Loucy (cell line): ENCODE data around the gene ZSWIM6.

ENCODE experiments used
- H2AFZ ChIP-seq: fragments of 200-600 bp; sonication (generic); 2 replicates; pipeline ENCODE4 v1.6.0; 2016; ENCODE audit warnings: antibody characterized with exemption, mild to moderate bottlenecking, low read length, moderate library complexity
- H3F3A ChIP-seq: fragments of 200-600 bp; 2 replicates; pipeline ENCODE4 v1.6.0; 2016; ENCODE audit warnings: antibody characterized with exemption, low read depth, mild to moderate bottlenecking
- H3K27me3 ChIP-seq: fragments of 200-600 bp; sonication (generic); 2 replicates; pipeline ENCODE4 v1.6.1; 2014; ENCODE audit warnings: low read length, mild to moderate bottlenecking; ENCODE audit not compliant: insufficient read depth, poor library complexity, severe bottlenecking
- H3K36me3 ChIP-seq: fragments of 200-600 bp; sonication (generic); 2 replicates; pipeline ENCODE4 v1.6.1; 2016; ENCODE audit warnings: low read length; ENCODE audit not compliant: insufficient read depth
- H3K4me1 ChIP-seq: fragments of 200-600 bp; sonication (generic); 2 replicates; pipeline ENCODE4 v1.5.1; 2014; ENCODE audit warnings: low read length, mild to moderate bottlenecking; ENCODE audit not compliant: insufficient read depth, poor library complexity, severe bottlenecking
- H3K4me2 ChIP-seq: fragments of 200-600 bp; sonication (generic); 2 replicates; pipeline ENCODE4 v1.6.0; 2014; ENCODE audit warnings: antibody characterized with exemption, low read length, low read depth, mild to moderate bottlenecking; ENCODE audit not compliant: poor library complexity, severe bottlenecking
- H3K4me3 ChIP-seq: fragments of 200-600 bp; sonication (generic); 2 replicates; pipeline ENCODE4 v1.5.1; 2014; ENCODE audit warnings: low read length, mild to moderate bottlenecking, mixed read lengths; ENCODE audit not compliant: poor library complexity, severe bottlenecking
- H3K79me2 ChIP-seq: fragments of 200-600 bp; sonication (generic); 2 replicates; pipeline ENCODE4 v1.6.1; 2014; ENCODE audit warnings: low read length; ENCODE audit not compliant: insufficient read depth
- H3K9ac ChIP-seq: fragments of 200-600 bp; sonication (generic); 2 replicates; pipeline ENCODE4 v1.6.0; 2014; ENCODE audit warnings: mild to moderate bottlenecking, low read depth, low read length, moderate library complexity; ENCODE audit not compliant: poor library complexity, severe bottlenecking
- H3K9me2 ChIP-seq: fragments of 200-600 bp; sonication (generic); replicated peaks from 2 replicates; pipeline ENCODE4 v1.6.1; 2016; ENCODE audit warnings: low read depth, low read length, mixed read lengths
- H3K9me3 ChIP-seq: fragments of 200-600 bp; sonication (generic); 2 replicates; pipeline ENCODE4 v1.6.1; 2014; ENCODE audit warnings: mild to moderate bottlenecking, antibody characterized with exemption, low read length, low read depth; ENCODE audit not compliant: insufficient read depth
- H4K20me1 ChIP-seq: fragments of 200-600 bp; sonication (generic); 2 replicates; pipeline ENCODE4 v1.6.0; 2014; ENCODE audit warnings: antibody characterized with exemption, low read length, mild to moderate bottlenecking; ENCODE audit not compliant: insufficient read depth, poor library complexity, severe bottlenecking
- CTCF ChIP-seq: fragments of 200-600 bp; sonication (generic); conservative IDR thresholded peaks from 2 replicates; pipeline ENCODE4 v1.5.1; 2014; ENCODE audit warnings: mild to moderate bottlenecking, antibody characterized with exemption, low read length
- EZH2phosphoT487 ChIP-seq: fragments of 200-600 bp; IDR thresholded peaks from 2 replicates; pipeline ENCODE4 v1.6.1; 2018; ENCODE audit warnings: antibody characterized with exemption, mild to moderate bottlenecking, moderate library complexity, borderline replicate concordance

ZSWIM6 gene

GRCh38 chr5:61362796-61363368 lies 30.8 kb downstream of the ZSWIM6 start:
- no peak overlapping the region for H2AFZ ChIP-seq
- no peaks in the 10 kb centered on the region for H3K36me3 ChIP-seq
- H3K27me3 ChIP-seq = no peaks in the 10 kb centered on the region
- peaks cover 2% of the 10 kb centered on the region for H4K20me1 ChIP-seq
- no peaks in the 10 kb centered on the region; the same call in 1 of the 2 replicates for H3K9me3 ChIP-seq
- TF ChIP-seq CTCF (peak; percentile 67), EZH2phosphoT487 (no peak)
- no peak overlapping the region for H3K4me2 ChIP-seq
- H3K4me1 ChIP-seq = no peaks in the 10 kb centered on the region
- peaks cover 28% of the 10 kb centered on the region for H3K79me2 ChIP-seq
- H3K4me3 ChIP-seq = no peak overlapping the region
- no peak overlapping the region for H3K9ac ChIP-seq
- H3F3A ChIP-seq = no peaks in the 10 kb centered on the region
- H3K9me2 ChIP-seq = no peaks in the 10 kb centered on the region

GRCh38 chr5:61363401-61364114 lies 31.5 kb downstream of the ZSWIM6 start:
- TF ChIP-seq EZH2phosphoT487 = no peak
- no peak for TF ChIP-seq CTCF
- H3K9me3 ChIP-seq = no peaks in the 10 kb centered on the region
- H3K4me2 ChIP-seq = no peak overlapping the region
- no peaks in the 10 kb centered on the region for H3K36me3 ChIP-seq
- H4K20me1 ChIP-seq = peaks cover 2% of the 10 kb centered on the region
- peaks cover 21% of the 10 kb centered on the region for H3K79me2 ChIP-seq
- no peak overlapping the region for H3K9ac ChIP-seq
- H3K4me3 ChIP-seq = no peak overlapping the region
- H3F3A ChIP-seq = no peaks in the 10 kb centered on the region
- H3K4me1 ChIP-seq = no peaks in the 10 kb centered on the region
- no peaks in the 10 kb centered on the region for H3K9me2 ChIP-seq
- H3K27me3 ChIP-seq = no peaks in the 10 kb centered on the region
- H2AFZ ChIP-seq = no peak overlapping the region

- Histone ChIP-seq H3K27me3 (no peaks in the 10 kb centered on the region), H3K36me3 (no peaks in the 10 kb centered on the region), H3K4me1 (no peaks in the 10 kb centered on the region), H3F3A (no peaks in the 10 kb centered on the region), H3K9me2 (no peaks in the 10 kb centered on the region), H3K4me2 (no peak overlapping the region), H4K20me1 (no peaks in the 10 kb centered on the region), H3K9ac (no peak overlapping the region), H3K9me3 (no peaks in the 10 kb centered on the region), H3K4me3 (no peak overlapping the region), H2AFZ (no peak overlapping the region), H3K79me2 (no peaks in the 10 kb centered on the region; the same call in 1 of the 2 replicates)
- no peak for TF ChIP-seq CTCF
- no peak for TF ChIP-seq EZH2phosphoT487
Observed at GRCh38 chr5:61366497-61367240, 34.6 kb downstream of the ZSWIM6 start.
